SH-SY5Y (cell line): ENCODE measurements around the gene ACSM4.

Experiments used
- GATA2 ChIP-seq: IDR thresholded peaks from 2 replicates; pipeline ENCODE4 v1.6.1; 2011; ENCODE audit warnings: mild to moderate bottlenecking, low read depth, low read length
- GATA3 ChIP-seq: IDR thresholded peaks from 2 replicates; pipeline ENCODE4 v1.6.1; 2011; ENCODE audit warnings: low read depth, mild to moderate bottlenecking, low read length, moderate library complexity

- no peak for TF ChIP-seq GATA2
- TF ChIP-seq GATA3 = no peak
Measured at GRCh38 chr12:7321624-7322023, 17.8 kb downstream of the ACSM4 start.
